Ovary (tissue), 9 donors: ENCODE measurements around the gene TIMM50. TPM values are rescaled to one million over a fixed set of nuclear protein-coding genes. Genes with fewer than 3 reads are reported as not detected.
"Not testable (repeated sequence)": the region's sequence is repeated elsewhere in the genome, so short reads cannot be mapped to it uniquely, and the experiment has no call there.

Experiments used
- DNase-seq, 5 donors: peaks; one replicate each; pipeline ENCODE4 v3.0.0-alpha.2; 2019 to 2020
- H3K27ac ChIP-seq, 2 donors: fragments of 200-600 bp; one replicate each; pipeline versions ENCODE4 v1.5.1 to v1.8.0; 2019 to 2022
- H3K27me3 ChIP-seq: fragments of 200-600 bp; one replicate; pipeline ENCODE4 v1.8.0; 2022
- H3K36me3 ChIP-seq: fragments of 200-600 bp; sonication (generic); one replicate; pipeline ENCODE4 v1.5.1; 2019
- H3K4me1 ChIP-seq: one replicate; pipeline ENCODE4 v1.8.1; 2013; ENCODE audit warnings: mild to moderate bottlenecking, moderate library complexity; ENCODE audit not compliant: insufficient read depth
- H3K4me3 ChIP-seq: fragments of 200-600 bp; sonication (generic); one replicate; pipeline ENCODE4 v1.5.1; 2017
- H3K9me3 ChIP-seq, 2 donors: fragments of 200-600 bp in 1 of 2; sonication (generic) in 1 of 2; one replicate each; pipeline versions ENCODE4 v1.5.1 to v1.8.1; 2013 to 2019; ENCODE audit warnings: mild to moderate bottlenecking in 1 of 2, moderate library complexity in 1 of 2
- EP300 ChIP-seq: sonication (generic); formaldehyde crosslinking; IDR thresholded peaks from one replicate; pipeline ENCODE4 v1.6.1; 2017; ENCODE audit warnings: antibody characterized with exemption
- POLR2A ChIP-seq: fragments of 450-650 bp; IDR thresholded peaks from one replicate; pipeline ENCODE4 v1.6.1; 2017; ENCODE audit warnings: antibody characterized with exemption, mild to moderate bottlenecking, moderate library complexity
- WGBS, 3 donors: extraction: QIAGEN DNeasy Blood & Tissue Kit in 1 of 3; methylation state at CpG; one replicate each; pipeline versions ENCODE4 v1.1.5 to v1.1.7; 2013 to 2017; 5-methylcytosine and 5-hydroxymethylcytosine counted together
- intact Hi-C, 4 donors: fragments of 100-400 bp; cut with DNase I; formaldehyde crosslinking; loops; one replicate each; pipeline versions ENCODE4 v1.11.0 to v1.15.1; 2022 to 2023
- polyA plus RNA-seq, 2 donors: library from polyadenylated mRNA; stranded (reverse); fragments of 200-250 nt in 1 of 2; fragments of 350-450 nt in 1 of 2; fragmentation: Illumina TruSeq in 1 of 2; extraction: RNeasy Lipid Tissue Mini Kit (QIAGEN cat#74804) in 1 of 2; gene quantifications; one replicate each; pipeline ENCODE4 v1.2.3, GENCODE V29; 2013 to 2014
- total RNA-seq, 7 donors: library from RNA; depleted of rRNA in 2 of 7; stranded (reverse); fragments of >200 nt in 2 of 7; fragmentation: NEBNext Ultra II Directional in 3 of 7; extraction: Animal tissue kit (Norgen Biotek cat#: 25700) in 3 of 7; gene quantifications; one replicate each; pipeline versions ENCODE4 v1.1.0 to v1.2.4, GENCODE V29; 2016 to 2023
- TF ChIP-seq, protein P1 (sequence below), 3 donors: fragments of 450-650 bp in 2 of 3; fragments of 200-600 bp in 1 of 3; IDR thresholded peaks; one replicate each; pipeline versions ENCODE4 v1.5.1 to v1.8.0; 2016 to 2022; ENCODE audit warnings: antibody characterized with exemption in 3 of 3, mild to moderate bottlenecking in 1 of 3
- donor health status: DM: no; HTN: no; CAD: no; lungs with moderate emphysema.
- donor health status: DM: no; HTN: no; CAD: no.
- donor health status: Bipolar disorder and iron deficiency.
- donor health status: DM: yes; HTN: yes; CAD: no.
- donor health status: DM: no; HTN: no; CAD: no.
- donor health status: DM: yes; HTN: yes; CAD: no.

Gene TIMM50
- total and polyA plus RNA-seq, 9 donors, result 31.5 to 59.9 (median 50.1) TPM

DNA sequence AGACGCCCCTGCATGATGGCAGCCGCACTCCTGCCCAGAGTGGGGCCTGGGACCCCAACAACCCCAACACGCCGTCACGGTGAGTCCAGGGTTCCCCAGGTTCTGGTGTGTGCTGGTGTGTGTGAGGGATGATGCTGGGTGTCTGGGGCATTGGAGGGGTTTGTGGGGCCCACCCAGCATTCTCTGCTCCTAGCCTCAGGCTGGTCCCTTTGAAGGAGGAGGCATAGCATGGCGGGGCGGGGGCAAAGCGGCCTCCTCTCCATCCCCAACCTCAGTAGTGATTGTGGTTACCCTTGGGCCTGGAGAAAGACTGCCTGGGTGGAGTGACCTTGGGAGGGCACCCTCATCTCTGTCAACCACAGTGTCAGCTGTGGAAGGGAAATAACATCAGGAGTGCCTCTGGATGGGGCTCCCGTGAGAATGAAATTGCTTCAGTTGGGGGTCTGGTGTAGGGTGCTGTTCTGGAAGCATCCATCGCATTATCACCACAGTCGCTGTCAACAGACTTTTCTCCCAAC is 7.1 kb upstream of the TIMM50 start:
- intact Hi-C loops, result loop anchor here in 2 of 4 donors (10.0 kb wide), 1 partner anchor 61 kb away; the partner anchor contains the start of gene EID2B (in 2 of the 2)
- no peaks in the 10 kb centered on the region for H3K9me3 ChIP-seq

DNA sequence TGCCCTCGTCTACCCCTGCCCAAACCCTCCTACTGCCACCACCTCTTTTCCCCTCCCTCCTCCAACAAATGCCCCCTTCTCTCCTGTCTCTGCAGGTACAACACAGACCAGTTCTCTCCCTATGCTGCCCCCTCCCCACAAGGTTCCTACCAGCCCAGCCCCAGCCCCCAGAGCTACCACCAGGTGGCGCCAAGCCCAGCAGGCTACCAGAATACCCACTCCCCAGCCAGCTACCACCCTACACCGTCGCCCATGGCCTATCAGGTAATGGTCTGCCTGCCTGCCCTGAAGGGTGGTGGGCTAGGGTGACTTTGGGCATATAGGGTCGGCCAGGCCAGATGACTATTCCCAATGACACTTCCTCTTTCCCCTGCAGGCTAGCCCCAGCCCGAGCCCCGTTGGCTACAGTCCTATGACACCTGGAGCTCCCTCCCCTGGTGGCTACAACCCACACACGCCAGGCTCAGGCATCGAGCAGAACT is 6.5 kb upstream of the TIMM50 start:
- Histone ChIP-seq H3K4me3 (no peak overlapping the region), H3K36me3 (no peaks in the 10 kb centered on the region), H3K27me3 (no peaks in the 10 kb centered on the region), H3K27ac (no peak overlapping the region), H3K4me1 (no peaks in the 10 kb centered on the region), H3K9me3 (no peaks in the 10 kb centered on the region)
- WGBS, 3 donors, result 44 to 45% (median 45%) methylated on average over 9 of the region's 9 CpGs
- intact Hi-C loops, result loop anchor here in 2 of 4 donors (10.0 kb wide), 1 partner anchor 61 kb away; the partner anchor contains the start of gene EID2B (in 2 of the 2)
- TF ChIP-seq, protein P1, sequence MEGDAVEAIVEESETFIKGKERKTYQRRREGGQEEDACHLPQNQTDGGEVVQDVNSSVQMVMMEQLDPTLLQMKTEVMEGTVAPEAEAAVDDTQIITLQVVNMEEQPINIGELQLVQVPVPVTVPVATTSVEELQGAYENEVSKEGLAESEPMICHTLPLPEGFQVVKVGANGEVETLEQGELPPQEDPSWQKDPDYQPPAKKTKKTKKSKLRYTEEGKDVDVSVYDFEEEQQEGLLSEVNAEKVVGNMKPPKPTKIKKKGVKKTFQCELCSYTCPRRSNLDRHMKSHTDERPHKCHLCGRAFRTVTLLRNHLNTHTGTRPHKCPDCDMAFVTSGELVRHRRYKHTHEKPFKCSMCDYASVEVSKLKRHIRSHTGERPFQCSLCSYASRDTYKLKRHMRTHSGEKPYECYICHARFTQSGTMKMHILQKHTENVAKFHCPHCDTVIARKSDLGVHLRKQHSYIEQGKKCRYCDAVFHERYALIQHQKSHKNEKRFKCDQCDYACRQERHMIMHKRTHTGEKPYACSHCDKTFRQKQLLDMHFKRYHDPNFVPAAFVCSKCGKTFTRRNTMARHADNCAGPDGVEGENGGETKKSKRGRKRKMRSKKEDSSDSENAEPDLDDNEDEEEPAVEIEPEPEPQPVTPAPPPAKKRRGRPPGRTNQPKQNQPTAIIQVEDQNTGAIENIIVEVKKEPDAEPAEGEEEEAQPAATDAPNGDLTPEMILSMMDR (IDR thresholded peaks at IDR 0.05), result peak; percentile 30 to 49 (median 43)
- no peak for TF ChIP-seq POLR2A
- peak; percentile 38 to 69 (median 61) for DNase-seq

More for the DNA sequence above, 7.1 kb upstream of the TIMM50 start:
- Histone ChIP-seq H3K4me1 (no peaks in the 10 kb centered on the region), H3K27me3 (no peaks in the 10 kb centered on the region), H3K4me3 (no peak overlapping the region), H3K27ac (no peak overlapping the region), H3K36me3 (no peaks in the 10 kb centered on the region)
- WGBS, 3 donors, result 79 to 86% (median 84%) methylated on average over 11 of the region's 11 CpGs
- TF ChIP-seq, protein P1 (IDR thresholded peaks at IDR 0.05), result no peak
- TF ChIP-seq EP300 (no peak), POLR2A (no peak)
- DNase-seq, result no peak

DNA sequence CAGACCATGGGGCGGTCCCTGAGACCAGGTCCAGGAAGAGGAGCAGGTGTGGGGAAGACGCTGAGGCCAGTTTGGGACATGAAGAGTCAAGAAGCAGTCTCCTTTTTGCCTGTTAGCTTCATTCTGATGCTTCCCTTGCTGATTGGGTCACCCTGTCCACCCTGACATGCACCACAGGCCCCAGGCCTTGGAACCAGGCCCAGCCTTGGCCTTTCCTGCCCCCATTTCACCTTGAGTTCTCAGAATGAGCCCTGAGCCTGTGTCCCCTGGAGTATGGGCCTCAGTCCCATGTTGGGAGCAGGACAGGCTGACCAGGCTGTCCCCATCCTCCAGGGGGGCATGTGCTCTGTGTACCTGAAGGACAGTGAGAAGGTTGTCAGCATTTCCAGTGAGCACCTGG is 4.9 kb upstream of the TIMM50 start:
- no peak overlapping the region for H3K27ac ChIP-seq
- no peaks in the 10 kb centered on the region for H3K27me3 ChIP-seq
- intact Hi-C loops, result loop anchor here in 2 of 4 donors (10.0 kb wide), 1 partner anchor 59 kb away; the partner anchor contains the start of gene EID2B (in 2 of the 2)
- no peak overlapping the region for H3K4me3 ChIP-seq
- no peaks in the 10 kb centered on the region for H3K36me3 ChIP-seq
- no peak for TF ChIP-seq POLR2A
- TF ChIP-seq EP300, result no peak
- TF ChIP-seq, protein P1 (IDR thresholded peaks at IDR 0.05), result no peak
- 89 to 100% (median 91%) methylated on average over 2 of the region's 2 CpGs for WGBS, 3 donors
- H3K4me1 ChIP-seq, result no peaks in the 10 kb centered on the region
- DNase-seq, result no peak
- H3K9me3 ChIP-seq, result no peaks in the 10 kb centered on the region

DNA sequence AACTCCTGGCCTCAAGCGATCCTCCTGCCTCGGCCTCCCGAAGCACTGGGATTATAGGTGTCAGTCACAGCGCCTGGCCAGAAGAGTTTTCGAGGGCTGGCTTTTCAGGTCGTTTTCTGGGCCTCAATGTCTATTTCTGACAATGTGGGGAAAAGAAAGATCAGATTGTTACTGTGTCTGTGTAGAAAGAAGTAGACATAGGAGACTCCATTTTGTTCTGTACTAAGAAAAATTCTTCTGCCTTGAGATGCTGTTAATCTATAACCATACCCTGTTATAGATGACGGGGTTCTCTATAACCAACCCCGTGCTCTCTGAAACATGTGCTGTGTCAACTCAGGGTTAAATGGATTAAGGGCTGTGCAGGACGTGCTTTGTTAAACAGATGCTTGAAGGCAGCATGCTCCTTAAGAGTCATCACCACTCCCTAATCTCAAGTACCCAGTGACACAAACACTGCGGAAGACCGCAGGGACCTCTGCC is 1.3 kb upstream of the TIMM50 start:
- not testable (repeated sequence) for H3K9me3 ChIP-seq, H3K36me3 ChIP-seq, H3K4me1 ChIP-seq, H3K27ac ChIP-seq, H3K27me3 ChIP-seq, DNase-seq, H3K4me3 ChIP-seq
- 75 to 79% (median 77%) methylated on average over 11 of the region's 11 CpGs for WGBS, 3 donors
- intact Hi-C loops, result loop anchor here in 2 of 4 donors (10.0 kb wide), 1 partner anchor 55 kb away; the partner anchor contains the start of gene EID2B (in 2 of the 2)

DNA sequence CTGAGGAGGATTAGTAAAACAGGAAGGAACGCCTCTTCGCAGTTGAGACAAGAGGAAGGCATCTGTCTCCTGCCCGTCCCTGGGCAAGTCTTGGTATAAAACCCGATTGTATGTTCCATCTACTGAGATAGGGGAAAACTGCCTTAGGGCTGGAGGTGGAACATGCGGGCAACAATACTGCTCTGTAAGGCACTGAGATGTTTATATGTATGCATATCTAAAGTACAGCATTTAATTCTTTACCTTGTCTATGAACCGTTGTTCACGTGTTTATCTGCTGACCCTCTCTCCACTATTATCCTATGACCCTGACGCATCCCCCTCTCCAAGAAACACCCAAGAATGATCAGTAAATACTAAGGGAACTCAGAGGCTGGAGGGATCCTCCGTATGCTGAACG is 722 bp upstream of the TIMM50 start:
- Histone ChIP-seq H3K27ac (no peak overlapping the region), H3K9me3 (no peaks in the 10 kb centered on the region), H3K27me3 (no peaks in the 10 kb centered on the region), H3K36me3 (no peaks in the 10 kb centered on the region), H3K4me3 (peak overlapping the region; percentile 90), H3K4me1 (peaks cover 7% of the 10 kb centered on the region)
- 28 to 45% (median 39%) methylated on average over 10 of the region's 10 CpGs for WGBS, 3 donors
- no peak for DNase-seq
- TF ChIP-seq, protein P1 (IDR thresholded peaks at IDR 0.05), result no peak
- TF ChIP-seq EP300 (no peak), POLR2A (no peak)
- intact Hi-C loops, result loop anchor here in 2 of 4 donors (10.0 kb wide), 1 partner anchor 55 kb away; the partner anchor contains the start of gene EID2B (in 2 of the 2)
